GM12878 (cell line): ENCODE data around the gene MRPS15. TPM values are rescaled to one million over a fixed set of nuclear protein-coding genes. Genes with fewer than 3 reads are reported as not detected.

ENCODE experiments used
- ATAC-seq: fragments of 200-7000 bp; cut with Tn5 transposase; 3 replicates; pipeline ENCODE4 v1.9.1; 2020; ENCODE audit warnings: mild to moderate bottlenecking, moderate library complexity
- BruUV-seq: library from RNA; stranded (reverse); fragments of 400-500 nt; replicated peaks from 2 replicates; lab custom pipeline; 2021; lab: Mats Ljungman, UMichigan
- CTCF ChIA-PET: fragments of 300-600 bp; sonication (Branson Sonifier 250); formaldehyde crosslinking; extraction: SDS; loops from one replicate; lab custom pipeline; 2021; ENCODE audit warnings: inconsistent platforms; lab: Yijun Ruan, JAX
- POLR2A ChIA-PET: fragments of 350-600 bp; formaldehyde crosslinking; extraction: SDS; loops from one replicate; lab custom pipeline; 2021; ENCODE audit warnings: inconsistent platforms; lab: Charles Lee
- RAD21 ChIA-PET: fragments of 300-600 bp; sonication (Branson Sonifier 250); formaldehyde crosslinking; loops from one replicate; lab custom pipeline; 2023; ENCODE audit warnings: antibody characterized with exemption; ENCODE audit not compliant: unreplicated experiment; lab: Charles Lee
- SMC1A ChIA-PET: fragments of 300-600 bp; sonication (Branson Sonifier 250); formaldehyde crosslinking; loops from one replicate; lab custom pipeline; 2023; ENCODE audit not compliant: unreplicated experiment, uncharacterized antibody; lab: Charles Lee
- DNase-seq: peaks from one replicate; pipeline ENCODE4 v3.0.0-alpha.2; 2011; ENCODE audit warnings: low read depth, low spot score
- FAIRE-seq: peaks from 3 replicates; lab custom pipeline; 2011; peaks lifted over from hg19 to GRCh38; lab: Jason Lieb, UNC
- H2AFZ ChIP-seq: 2 replicates; pipeline ENCODE4 v1.6.0; 2011; ENCODE audit warnings: low read depth, low read length, control low read depth; ENCODE audit not compliant: control insufficient read depth
- H3K27ac ChIP-seq: 2 replicates; pipeline ENCODE4 v1.5.1; 2011; ENCODE audit warnings: control low read depth; ENCODE audit not compliant: control insufficient read depth, insufficient read depth
- H3K27me3 ChIP-seq, 2 experiments: replicated peaks in 1 of 2; 2 replicates each; pipeline versions ENCODE4 v1.6.0 to v1.6.1; 2011; ENCODE audit warnings: low read length in 1 of 2; ENCODE audit not compliant: control insufficient read depth in 2 of 2, insufficient read depth in 2 of 2
- H3K36me3 ChIP-seq, 2 experiments: 2 replicates each; pipeline ENCODE4 v1.5.1; 2011; ENCODE audit warnings: low read length in 1 of 2; ENCODE audit not compliant: control insufficient read depth in 2 of 2, insufficient read depth in 2 of 2
- H3K4me1 ChIP-seq: 2 replicates; pipeline ENCODE4 v1.6.1; 2011; ENCODE audit warnings: mild to moderate bottlenecking, low read length, moderate library complexity, mixed read lengths; ENCODE audit not compliant: control insufficient read depth, insufficient read depth
- H3K4me2 ChIP-seq: 2 replicates; pipeline ENCODE4 v1.6.0; 2011; ENCODE audit warnings: control low read depth; ENCODE audit not compliant: control insufficient read depth, insufficient read depth
- H3K4me3 ChIP-seq: fragments of 200-600 bp; sonication (generic); 2 replicates; pipeline ENCODE4 v1.5.1; 2016
- H3K79me2 ChIP-seq: 2 replicates; pipeline ENCODE4 v1.6.0; 2011; ENCODE audit warnings: low read length; ENCODE audit not compliant: control insufficient read depth, insufficient read depth
- H3K9ac ChIP-seq: 2 replicates; pipeline ENCODE4 v1.8.0; 2011; ENCODE audit warnings: low read length, control low read depth, mixed read lengths; ENCODE audit not compliant: control insufficient read depth, insufficient read depth
- H3K9me3 ChIP-seq: replicated peaks from 3 replicates; pipeline ENCODE4 v1.5.1; 2011; ENCODE audit warnings: mild to moderate bottlenecking, low read length; ENCODE audit not compliant: control insufficient read depth, insufficient read depth
- H4K20me1 ChIP-seq: 2 replicates; pipeline ENCODE4 v1.6.0; 2011; ENCODE audit not compliant: control insufficient read depth, insufficient read depth
- CBX5 ChIP-seq: sonication (generic); IDR thresholded peaks from 2 replicates; pipeline ENCODE4 v1.6.1; 2016; ENCODE audit warnings: low read depth, moderate library complexity, mild to moderate bottlenecking, inconsistent platforms
- KAT2A ChIP-seq: conservative IDR thresholded peaks from 2 replicates; pipeline ENCODE4 v1.6.1; 2011; ENCODE audit warnings: low read depth, low read length; ENCODE audit not compliant: control insufficient read depth
- WGBS: methylation state at CpG from one replicate; pipeline ENCODE4 v1.1.6; 2016; ENCODE audit warnings: low lambda C conversion rate; ENCODE audit not compliant: insufficient replicate concordance, insufficient coverage; ENCODE audit errors: missing lambda C conversion rate; 5-methylcytosine and 5-hydroxymethylcytosine counted together
- in situ Hi-C: fragments of 300-500 bp; cut with MboI; formaldehyde crosslinking; loops from 9 replicates; pipeline ENCODE4 v1.14.3; 2018; ENCODE audit warnings: mixed read lengths
- intact Hi-C: fragments of 100-400 bp; cut with micrococcal nuclease; formaldehyde crosslinking; loops from one replicate; pipeline ENCODE4 v1.14.2; 2022; ENCODE audit not compliant: unreplicated experiment
- polyA plus RNA-seq, 11 experiments: library from polyadenylated mRNA; depleted of rRNA in 4 of 11; unstranded in 6 of 11; stranded (reverse) in 5 of 11; fragments of >200 nt; fragmentation: Nextera tagmentation in 4 of 11; fragmentation: Illumina TruSeq in 1 of 11; extraction: Ambion mirVana in 4 of 11; extraction: Trizol in 1 of 11; gene quantifications; 1 replicate in 1 of 11; 2 replicates in 10 of 11; pipeline versions ENCODE4 v1.2.1 to v1.2.3, GENCODE V29; 2011 to 2016; ENCODE audit warnings: inconsistent platforms in 2 of 11, missing spikeins in 2 of 11, low read depth in 1 of 11
- total RNA-seq, 4 experiments: library from RNA; depleted of rRNA in 3 of 4; stranded (reverse); fragments of >200 nt in 3 of 4; fragmentation: Illumina TruSeq in 1 of 4; extraction: Trizol in 1 of 4; gene quantifications; 2 replicates each; pipeline versions ENCODE4 v1.2.1 to v1.2.3, GENCODE V29; 2013 to 2021
- TF ChIP-seq, protein P1 (sequence below): IDR thresholded peaks from 2 replicates; pipeline ENCODE4 v1.6.1; 2011; ENCODE audit warnings: low read depth, mild to moderate bottlenecking, low read length, moderate library complexity, borderline replicate concordance; ENCODE audit errors: extremely low read depth
- TF ChIP-seq, protein P2 (sequence below): fragments of 450-650 bp; IDR thresholded peaks from 2 replicates; pipeline ENCODE4 v1.6.1; 2016; ENCODE audit warnings: mild to moderate bottlenecking

Gene MRPS15
- total and polyA plus RNA-seq, 10 of the 15 experiments (the other 5 are each of a cell fraction or from before 2014, with no cell fraction given) = 41.1 to 207 (median 107) TPM

- POLR2A ChIA-PET = interaction anchor here (0.7 to 0.9 kb wide), 3 partner anchors 13 to 52 kb away, joined by 3 to 5 read pairs (median 4); no protein-coding TSS in a partner anchor
- H4K20me1 ChIP-seq = no peaks in the 10 kb centered on the region
- TF ChIP-seq, protein P1, sequence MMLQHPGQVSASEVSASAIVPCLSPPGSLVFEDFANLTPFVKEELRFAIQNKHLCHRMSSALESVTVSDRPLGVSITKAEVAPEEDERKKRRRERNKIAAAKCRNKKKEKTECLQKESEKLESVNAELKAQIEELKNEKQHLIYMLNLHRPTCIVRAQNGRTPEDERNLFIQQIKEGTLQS = no peak
- TF ChIP-seq CBX5 (no peak), KAT2A (no peak)
- TF ChIP-seq, protein P2, sequence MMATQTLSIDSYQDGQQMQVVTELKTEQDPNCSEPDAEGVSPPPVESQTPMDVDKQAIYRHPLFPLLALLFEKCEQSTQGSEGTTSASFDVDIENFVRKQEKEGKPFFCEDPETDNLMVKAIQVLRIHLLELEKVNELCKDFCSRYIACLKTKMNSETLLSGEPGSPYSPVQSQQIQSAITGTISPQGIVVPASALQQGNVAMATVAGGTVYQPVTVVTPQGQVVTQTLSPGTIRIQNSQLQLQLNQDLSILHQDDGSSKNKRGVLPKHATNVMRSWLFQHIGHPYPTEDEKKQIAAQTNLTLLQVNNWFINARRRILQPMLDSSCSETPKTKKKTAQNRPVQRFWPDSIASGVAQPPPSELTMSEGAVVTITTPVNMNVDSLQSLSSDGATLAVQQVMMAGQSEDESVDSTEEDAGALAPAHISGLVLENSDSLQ = no peak
- no peaks in the 10 kb centered on the region for H3K27me3 ChIP-seq
- no peak overlapping the region for H3K27ac ChIP-seq
- H3K4me3 ChIP-seq = no peak overlapping the region
- RAD21 ChIA-PET = interaction anchor here (0.5 to 2.3 kb wide), 12 partner anchors 14 to 269 kb away, joined by 3 to 15 read pairs (median 6); partner anchors contain the start of genes LSM10, SH3D21 and TRAPPC3
- peaks cover 6% of the 10 kb centered on the region; the same call in 1 of the 2 replicates for H3K4me1 ChIP-seq
- H3K9ac ChIP-seq = no peak overlapping the region
- in situ Hi-C loops = no loop called here
- H2AFZ ChIP-seq = no peak overlapping the region
- BruUV-seq = no TSS peak
- no peaks in the 10 kb centered on the region for H3K36me3 ChIP-seq
- CTCF ChIA-PET = interaction anchor here (0.6 to 4.4 kb wide), 14 partner anchors 10 to 269 kb away, joined by 3 to 59 read pairs (median 6); partner anchors contain the start of genes SH3D21 and TRAPPC3
- H3K4me2 ChIP-seq = no peak overlapping the region
- no peaks in the 10 kb centered on the region for H3K79me2 ChIP-seq
- no peak for DNase-seq
- no peaks in the 10 kb centered on the region; the same call in 2 of the 3 replicates for H3K9me3 ChIP-seq
- SMC1A ChIA-PET = interaction anchor here (0.6 to 2.9 kb wide), 16 partner anchors 22 to 493 kb away, joined by 3 to 16 read pairs (median 4); partner anchors contain the start of genes THRAP3 and TRAPPC3
- ATAC-seq = no peak
- WGBS = 82% methylated on average over 3 of the region's 3 CpGs
- no peak for FAIRE-seq
- intact Hi-C loops = no loop called here
These were observed 45.0 kb downstream of the MRPS15 start for GRCh38 chr1:36419140-36419539.
